ENCODE measurements around the gene AUTS2.
A peak's percentile ranks its signal among the peaks of the same experiment; 100 is the strongest.

The AUTS2 gene

DNA sequence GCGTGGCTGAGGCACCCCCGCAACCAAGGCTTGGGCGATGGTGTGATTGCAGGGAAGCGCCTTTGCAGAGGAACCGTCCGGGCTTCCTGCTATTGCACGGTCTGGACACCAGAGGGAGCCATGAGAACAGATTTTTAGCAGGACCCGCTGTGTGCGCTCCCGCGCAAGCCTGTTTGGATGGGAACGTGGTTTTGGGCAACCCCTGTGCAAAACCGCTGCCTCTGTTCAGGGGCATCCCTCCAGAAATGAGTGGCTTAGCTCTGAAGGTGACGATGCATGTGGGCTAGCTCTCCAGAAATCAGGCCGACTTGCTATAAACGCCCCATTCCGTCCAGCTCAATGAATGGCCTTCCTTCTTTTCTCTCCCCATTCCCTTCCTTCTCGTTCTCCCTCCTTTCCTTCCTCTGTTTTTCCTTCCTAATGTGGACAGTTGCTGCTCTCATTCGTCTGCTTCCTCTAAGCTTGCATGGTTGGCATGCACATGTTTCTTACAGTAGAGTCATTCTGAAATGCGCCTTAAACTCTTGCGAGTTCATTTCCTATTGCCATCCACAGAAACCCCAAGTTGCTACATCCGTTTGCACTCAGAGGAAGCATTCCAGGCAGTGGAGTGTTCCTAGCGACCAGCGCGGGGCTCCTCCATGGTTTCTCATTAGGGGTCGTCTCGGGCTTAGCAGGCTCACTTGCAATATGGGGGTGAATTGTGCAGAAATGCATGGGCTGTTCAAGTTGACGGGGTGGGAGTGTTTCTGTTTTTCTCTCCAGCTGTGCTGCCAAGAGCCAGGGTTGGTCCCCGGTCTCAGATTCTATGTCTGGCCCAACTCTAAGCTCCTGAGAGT is 1231.2 kb downstream of the AUTS2 start:
- DNase-seq, result peak; percentile 36 to 50

DNA sequence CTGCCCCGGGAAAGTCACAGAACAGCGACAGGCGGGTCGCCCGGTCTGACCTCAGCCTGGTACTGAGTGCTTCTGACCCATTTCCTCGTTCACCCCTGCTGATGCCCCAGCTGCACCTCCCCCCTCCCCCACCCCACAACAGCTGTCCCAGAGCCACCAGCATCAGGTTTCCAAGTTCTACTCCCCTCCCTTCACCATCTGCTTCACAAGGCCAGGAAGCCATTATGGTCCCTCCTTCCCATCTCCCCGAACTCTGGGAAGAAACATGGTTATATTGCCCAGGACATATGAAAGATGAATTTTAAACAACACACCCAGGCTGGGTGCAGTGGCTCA is 1231.8 kb downstream of the AUTS2 start:
- DNase-seq, result no peak

DNA sequence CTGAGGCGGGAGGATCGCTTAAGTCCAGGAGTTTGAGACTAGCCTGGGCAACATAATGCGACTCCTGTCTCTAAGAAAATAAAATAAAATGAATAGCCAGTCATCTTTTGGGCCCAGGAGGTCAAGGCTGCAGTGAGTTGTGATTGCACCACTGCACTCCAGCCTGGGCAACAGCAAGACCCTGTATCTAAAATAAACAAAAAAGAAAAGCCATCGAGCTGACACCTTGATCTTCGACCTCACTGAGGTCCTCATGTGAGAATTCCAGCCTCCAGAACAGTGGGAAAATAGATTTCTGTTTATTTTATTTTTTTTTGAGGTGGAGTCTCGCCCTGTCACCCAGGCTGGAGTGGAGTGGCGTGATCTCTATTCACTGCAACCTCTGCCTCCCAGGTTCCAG is 1232.2 kb downstream of the AUTS2 start:
- DNase-seq, result no peak

- no peak for DNase-seq
These were observed 1235.5 kb downstream of the AUTS2 start for GRCh38 chr7:70833726-70834125.

DNA sequence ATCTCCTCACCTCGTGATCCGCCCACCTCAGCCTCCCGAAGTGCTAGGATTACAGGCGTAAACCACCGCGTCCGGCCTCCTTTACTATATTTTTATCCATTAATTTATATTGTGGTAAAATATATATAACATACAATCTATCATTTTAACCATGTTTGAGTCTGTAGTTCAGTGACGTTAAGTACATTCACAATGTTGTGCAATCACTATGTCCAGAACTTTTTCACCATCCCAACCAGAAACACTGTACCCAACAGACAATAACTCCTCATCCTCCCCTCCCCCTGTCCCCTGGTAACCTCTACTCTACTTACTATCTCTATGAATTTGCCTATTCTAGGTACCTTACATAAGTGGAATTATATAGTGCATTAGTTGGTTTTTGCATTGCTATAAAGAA is 1236.1 kb downstream of the AUTS2 start:
- no peak for DNase-seq

DNA sequence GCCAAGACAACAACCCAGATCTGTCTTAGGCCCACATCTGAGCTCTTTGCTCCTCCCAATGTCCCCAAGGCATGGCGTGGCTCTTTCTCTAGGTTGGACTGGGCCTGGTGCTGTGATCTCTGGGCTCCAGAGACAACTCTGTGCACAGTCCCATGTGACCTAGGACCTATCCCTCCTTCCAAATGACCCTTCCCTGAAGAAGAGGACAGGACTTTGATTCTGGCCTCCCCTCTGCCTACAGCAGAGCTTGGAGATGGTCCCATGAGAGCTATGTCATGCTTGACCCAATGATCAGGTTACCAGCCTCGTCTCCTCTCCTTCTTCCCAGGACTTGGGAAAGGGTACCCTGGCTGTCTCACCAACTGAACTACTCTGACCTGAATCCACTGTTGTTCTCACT is 1237.4 kb downstream of the AUTS2 start:
- DNase-seq, result no peak

- no peak for DNase-seq
These were observed 1238.0 kb downstream of the AUTS2 start for GRCh38 chr7:70836279-70836678.

DNA sequence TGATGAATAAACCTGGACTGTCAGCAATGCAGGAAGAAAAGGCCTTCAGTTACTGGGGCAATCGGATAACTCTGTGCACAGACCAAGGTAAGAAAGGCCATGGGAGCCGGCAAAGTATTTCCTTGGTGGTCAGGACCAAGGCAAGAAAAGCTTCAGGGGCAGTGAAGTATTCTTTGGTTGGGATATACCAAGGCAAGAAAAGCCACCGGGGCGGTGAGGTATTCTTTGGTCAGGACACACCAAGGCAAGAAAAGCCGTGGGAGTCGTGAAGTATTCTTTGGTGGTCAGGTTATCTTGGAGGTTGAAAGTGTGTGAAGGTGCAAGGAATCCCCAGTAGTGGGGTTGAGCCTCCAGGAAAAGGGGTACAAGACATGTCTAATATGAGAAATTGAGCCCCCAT is 1238.7 kb downstream of the AUTS2 start:
- DNase-seq, result no peak

GRCh38 chr7:70837589-70837988 is 1239.3 kb downstream of the AUTS2 start:
- DNase-seq, result no peak

- no peak for DNase-seq
These were observed 1240.1 kb downstream of the AUTS2 start for GRCh38 chr7:70838292-70838907.

Data from CD4-positive, alpha-beta T cell treated with Interleukin-1 beta for 1 hour (primary cell).